Esophagus muscularis mucosa (tissue), 4 donors: ENCODE results near the gene IPPK. TPM values are rescaled to one million over a fixed set of nuclear protein-coding genes. Genes with fewer than 3 reads are reported as not detected.

Experiments used
- DNase-seq: peaks from one replicate; pipeline ENCODE4 v3.0.0-alpha.2; 2017; ENCODE audit errors: extremely low spot score
- H3K27ac ChIP-seq, 4 donors: fragments of 200-600 bp; sonication (generic); replicated peaks in 1 of 4; 1 replicate in 3 of 4; 2 replicates in 1 of 4; pipeline ENCODE4 v1.5.1; 2016 to 2019; ENCODE audit warnings: mild to moderate bottlenecking in 1 of 4
- H3K27me3 ChIP-seq, 4 donors: fragments of 200-600 bp; sonication (generic); one replicate each; pipeline versions ENCODE4 v1.5.1 to v1.6.0; 2016 to 2019
- H3K36me3 ChIP-seq, 4 donors: fragments of 200-600 bp; sonication (generic); one replicate each; pipeline ENCODE4 v1.5.1; 2016 to 2019
- H3K4me1 ChIP-seq, 4 donors: fragments of 200-600 bp; sonication (generic); one replicate each; pipeline ENCODE4 v1.5.1; 2016 to 2019
- H3K4me3 ChIP-seq, 4 donors: fragments of 200-600 bp; sonication (generic); 1 replicate in 2 of 4; 2 replicates in 2 of 4; pipeline ENCODE4 v1.5.1; 2016 to 2019; ENCODE audit warnings: mild to moderate bottlenecking in 4 of 4, moderate library complexity in 1 of 4
- H3K9me3 ChIP-seq, 4 donors: fragments of 200-600 bp; sonication (generic); 1 replicate in 3 of 4; 2 replicates in 1 of 4; pipeline ENCODE4 v1.5.1; 2016 to 2019
- EP300 ChIP-seq: sonication (generic); formaldehyde crosslinking; IDR thresholded peaks from one replicate; pipeline ENCODE4 v1.6.1; 2017; ENCODE audit warnings: antibody characterized with exemption
- POLR2A ChIP-seq: fragments of 450-650 bp; IDR thresholded peaks from one replicate; pipeline ENCODE4 v1.6.1; 2017; ENCODE audit warnings: antibody characterized with exemption, moderate library complexity, mild to moderate bottlenecking, low read depth
- POLR2AphosphoS5 ChIP-seq, 2 donors: sonication (generic); formaldehyde crosslinking; IDR thresholded peaks; one replicate each; pipeline ENCODE4 v1.6.1; 2017; ENCODE audit warnings: antibody characterized with exemption in 2 of 2
- WGBS: methylation state at CpG from one replicate; pipeline ENCODE4 v1.1.5; 2018; 5-methylcytosine and 5-hydroxymethylcytosine counted together
- intact Hi-C: fragments of 100-400 bp; cut with DNase I; formaldehyde crosslinking; loops from one replicate; pipeline ENCODE4 v1.15.1; 2023
- total RNA-seq, 4 donors: library from RNA; depleted of rRNA; stranded (reverse); fragments of >200 nt; gene quantifications; one replicate each; pipeline versions ENCODE4 v1.1.0 to v1.2.1, GENCODE V29; 2016
- TF ChIP-seq, protein P1 (sequence below), 3 experiments: fragments of 200-600 bp in 2 of 3; fragments of 450-650 bp in 1 of 3; sonication (generic) in 2 of 3; IDR thresholded peaks; one replicate each; pipeline ENCODE4 v1.5.1; 2017 to 2019; ENCODE audit warnings: antibody characterized with exemption in 3 of 3, mild to moderate bottlenecking in 2 of 3, moderate library complexity in 1 of 3

Gene IPPK
- total RNA-seq, 4 donors from 2014 or later, result 5.0 to 8.4 (median 6.1) TPM

GRCh38 chr9:92680166-92681119 lies 10.5 kb upstream of the IPPK start:
- no peak for TF ChIP-seq POLR2AphosphoS5 (IDR thresholded peaks at IDR 0.05)
- no peak for TF ChIP-seq EP300
- no peak for TF ChIP-seq POLR2A
- WGBS, result 77% methylated on average over 7 of the region's 12 CpGs
- Histone ChIP-seq H3K27me3 (peaks cover 0 to 4% (median 0%) of the 10 kb centered on the region in 4 donors), H3K27ac (no peak overlapping the region), H3K4me3 (no peak overlapping the region), H3K36me3 (no peaks in the 10 kb centered on the region), H3K9me3 (no peaks in the 10 kb centered on the region), H3K4me1 (no peaks in the 10 kb centered on the region)
- DNase-seq, result no peak
- intact Hi-C loops, result no loop called here

GRCh38 chr9:92679413-92680165 lies 9.7 kb upstream of the IPPK start:
- H3K36me3 ChIP-seq, result no peaks in the 10 kb centered on the region
- no peak overlapping the region for H3K4me3 ChIP-seq
- WGBS, result 82% methylated on average over 14 of the region's 14 CpGs
- H3K27ac ChIP-seq, result no peak overlapping the region
- no peak for DNase-seq
- H3K9me3 ChIP-seq, result no peaks in the 10 kb centered on the region
- TF ChIP-seq, protein P1, sequence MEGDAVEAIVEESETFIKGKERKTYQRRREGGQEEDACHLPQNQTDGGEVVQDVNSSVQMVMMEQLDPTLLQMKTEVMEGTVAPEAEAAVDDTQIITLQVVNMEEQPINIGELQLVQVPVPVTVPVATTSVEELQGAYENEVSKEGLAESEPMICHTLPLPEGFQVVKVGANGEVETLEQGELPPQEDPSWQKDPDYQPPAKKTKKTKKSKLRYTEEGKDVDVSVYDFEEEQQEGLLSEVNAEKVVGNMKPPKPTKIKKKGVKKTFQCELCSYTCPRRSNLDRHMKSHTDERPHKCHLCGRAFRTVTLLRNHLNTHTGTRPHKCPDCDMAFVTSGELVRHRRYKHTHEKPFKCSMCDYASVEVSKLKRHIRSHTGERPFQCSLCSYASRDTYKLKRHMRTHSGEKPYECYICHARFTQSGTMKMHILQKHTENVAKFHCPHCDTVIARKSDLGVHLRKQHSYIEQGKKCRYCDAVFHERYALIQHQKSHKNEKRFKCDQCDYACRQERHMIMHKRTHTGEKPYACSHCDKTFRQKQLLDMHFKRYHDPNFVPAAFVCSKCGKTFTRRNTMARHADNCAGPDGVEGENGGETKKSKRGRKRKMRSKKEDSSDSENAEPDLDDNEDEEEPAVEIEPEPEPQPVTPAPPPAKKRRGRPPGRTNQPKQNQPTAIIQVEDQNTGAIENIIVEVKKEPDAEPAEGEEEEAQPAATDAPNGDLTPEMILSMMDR (IDR thresholded peaks at IDR 0.05), result no peak
- TF ChIP-seq EP300 (no peak), POLR2A (no peak), POLR2AphosphoS5 (IDR thresholded peaks at IDR 0.05) (no peak)
- peaks cover 0 to 4% (median 0%) of the 10 kb centered on the region in 4 donors for H3K27me3 ChIP-seq
- H3K4me1 ChIP-seq, result no peaks in the 10 kb centered on the region
- intact Hi-C loops, result no loop called here

GRCh38 chr9:92671323-92671722 lies 1.4 kb upstream of the IPPK start:
- H3K4me1 ChIP-seq, result peaks cover 22 to 47% (median 29%) of the 10 kb centered on the region in 4 donors
- peaks cover 0 to 11% (median 8%) of the 10 kb centered on the region in 4 donors for H3K36me3 ChIP-seq
- 74% methylated on average over 4 of the region's 4 CpGs for WGBS
- H3K27ac ChIP-seq, result peak overlapping the region in 1 of 4 donors; percentile 93
- intact Hi-C loops, result loop anchor here (2.0 kb wide), 1 partner anchor 93 kb away; the partner anchor contains the start of gene BICD2
- DNase-seq, result no peak
- H3K4me3 ChIP-seq, result peak overlapping the region; percentile 61 to 91 (median 75)
- TF ChIP-seq POLR2AphosphoS5 (IDR thresholded peaks at IDR 0.05) (no peak), POLR2A (no peak), EP300 (no peak)
- TF ChIP-seq, protein P1 (IDR thresholded peaks at IDR 0.05), result no peak
- no peaks in the 10 kb centered on the region for H3K27me3 ChIP-seq
- H3K9me3 ChIP-seq, result no peaks in the 10 kb centered on the region

- H3K36me3 ChIP-seq, result peaks cover 0 to 15% (median 8%) of the 10 kb centered on the region in 4 donors
- TF ChIP-seq, protein P1 (IDR thresholded peaks at IDR 0.05), result no peak
- TF ChIP-seq POLR2AphosphoS5 (IDR thresholded peaks at IDR 0.05), result no peak
- TF ChIP-seq EP300, result no peak
- TF ChIP-seq POLR2A, result no peak
- H3K4me1 ChIP-seq, result peaks cover 25 to 54% (median 37%) of the 10 kb centered on the region in 4 donors
- WGBS, result 0% methylated on average over 16 of the region's 29 CpGs
- intact Hi-C loops, result no loop called here
- peak overlapping the region; percentile 81 to 93 (median 87) for H3K27ac ChIP-seq
- H3K4me3 ChIP-seq, result peak overlapping the region; percentile 61 to 91 (median 75)
- no peaks in the 10 kb centered on the region for H3K27me3 ChIP-seq
- DNase-seq, result no peak
- no peaks in the 10 kb centered on the region for H3K9me3 ChIP-seq
Observed at GRCh38 chr9:92669527-92669889, 423 bp downstream of the IPPK start.
